Measurements from ENCODE around the gene GOLGA5. TPM values are rescaled to one million over a fixed set of nuclear protein-coding genes. Genes with fewer than 3 reads are reported as not detected.
"Not testable (repeated sequence)": the region's sequence is repeated elsewhere in the genome, so short reads cannot be mapped to it uniquely, and the experiment has no call there.

GOLGA5 gene
- total RNA-seq, 1 donor from 2014 or later, result 17.5 TPM

DNA sequence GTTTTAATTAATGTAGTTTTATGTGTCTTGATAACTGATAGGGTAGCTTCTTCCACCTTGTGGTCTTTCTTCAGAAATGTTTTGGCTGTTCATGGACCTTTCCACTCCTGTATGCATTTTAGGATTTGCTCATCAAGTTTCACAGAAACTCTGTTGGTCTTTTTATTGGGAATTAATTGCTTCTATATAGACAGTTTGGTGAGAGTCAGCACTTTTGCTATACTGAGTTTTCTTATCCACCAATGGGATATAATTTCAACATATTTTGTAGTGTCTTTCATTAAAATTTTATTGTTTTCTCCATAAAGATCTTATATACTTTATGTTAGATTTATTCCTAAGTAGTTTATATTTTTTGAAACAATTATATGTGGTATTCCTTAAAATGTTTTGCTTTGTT, 7.8 kb downstream of the GOLGA5 start:
- intact Hi-C loops (cut with DNase I), result no loop called here
- no peak for DNase-seq
- ATAC-seq (ENCODE audit: poor library complexity), result no peak

DNA sequence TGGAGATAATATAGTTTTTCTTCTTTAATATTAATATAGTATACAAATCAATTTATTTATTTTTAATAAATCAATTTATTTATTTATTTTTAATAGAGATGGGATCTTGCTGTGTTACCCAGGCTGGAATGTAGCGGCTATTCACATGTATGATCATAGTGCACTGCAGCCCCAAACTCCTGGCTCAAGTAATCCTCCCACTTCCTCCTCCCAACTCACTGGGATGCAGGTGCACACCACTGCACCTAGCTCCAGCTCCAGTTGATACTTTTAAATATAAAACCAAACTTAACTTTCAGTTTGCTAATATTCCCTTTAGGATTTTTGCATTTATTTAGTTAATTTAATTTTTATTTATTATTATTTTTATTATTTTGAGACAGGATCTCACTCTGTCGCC, 8.6 kb downstream of the GOLGA5 start:
- ATAC-seq (ENCODE audit: poor library complexity) (no peak), DNase-seq (no peak)
- intact Hi-C loops (cut with DNase I), result no loop called here

DNA sequence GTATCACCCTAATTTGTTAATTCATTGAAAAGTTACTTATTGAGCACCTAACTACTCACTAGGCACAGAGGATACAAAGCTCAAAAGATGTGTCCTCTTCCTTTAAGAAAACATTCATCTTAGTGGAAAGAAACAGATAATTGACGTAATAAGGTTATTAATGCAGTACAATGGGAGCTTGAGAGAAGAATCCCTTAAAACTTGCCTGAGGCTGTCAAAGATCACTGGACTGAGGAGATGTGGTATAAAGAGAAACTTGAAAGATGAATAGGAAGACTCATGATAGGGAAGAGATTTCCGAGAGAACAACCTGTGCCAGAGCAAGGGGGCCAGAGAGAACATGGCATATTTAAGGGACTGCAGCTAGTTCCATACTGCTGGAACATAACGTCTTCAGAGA, 19.1 kb downstream of the GOLGA5 start:
- ATAC-seq (ENCODE audit: poor library complexity) (no peak), DNase-seq (no peak)

DNA sequence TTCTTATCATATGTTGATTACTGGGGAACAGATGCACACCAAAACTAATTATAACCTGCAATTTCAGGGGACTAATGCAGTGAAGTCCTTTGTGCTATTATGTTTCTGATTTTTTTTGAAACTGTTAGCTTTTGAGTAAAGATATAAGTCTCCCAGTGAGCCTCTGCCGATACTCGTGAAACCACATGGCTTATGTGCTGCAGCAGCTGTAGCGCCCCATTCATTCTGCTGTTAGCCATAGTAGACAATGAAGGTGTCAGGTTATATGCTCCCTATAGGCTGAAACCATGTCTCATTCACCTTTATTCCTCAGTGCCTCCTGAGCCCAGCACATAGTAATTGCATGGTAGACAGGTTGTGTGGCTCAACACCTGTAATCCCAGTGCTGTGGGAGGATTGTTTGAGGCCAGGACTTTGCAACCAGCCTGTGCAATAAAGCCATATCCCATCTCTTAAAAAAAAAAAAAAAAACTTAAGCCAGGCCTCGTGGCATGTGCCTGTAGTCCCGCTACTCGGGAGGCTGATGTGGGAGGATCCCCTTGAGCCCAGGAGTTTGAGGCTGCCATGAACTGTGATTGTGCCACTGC, 25.0 kb downstream of the GOLGA5 start:
- DNase-seq (no peak), ATAC-seq (ENCODE audit: poor library complexity) (no peak)
- intact Hi-C loops (cut with DNase I), result no loop called here

More for the DNA sequence above, 19.1 kb downstream of the GOLGA5 start:
- intact Hi-C loops (cut with DNase I), result no loop called here

DNA sequence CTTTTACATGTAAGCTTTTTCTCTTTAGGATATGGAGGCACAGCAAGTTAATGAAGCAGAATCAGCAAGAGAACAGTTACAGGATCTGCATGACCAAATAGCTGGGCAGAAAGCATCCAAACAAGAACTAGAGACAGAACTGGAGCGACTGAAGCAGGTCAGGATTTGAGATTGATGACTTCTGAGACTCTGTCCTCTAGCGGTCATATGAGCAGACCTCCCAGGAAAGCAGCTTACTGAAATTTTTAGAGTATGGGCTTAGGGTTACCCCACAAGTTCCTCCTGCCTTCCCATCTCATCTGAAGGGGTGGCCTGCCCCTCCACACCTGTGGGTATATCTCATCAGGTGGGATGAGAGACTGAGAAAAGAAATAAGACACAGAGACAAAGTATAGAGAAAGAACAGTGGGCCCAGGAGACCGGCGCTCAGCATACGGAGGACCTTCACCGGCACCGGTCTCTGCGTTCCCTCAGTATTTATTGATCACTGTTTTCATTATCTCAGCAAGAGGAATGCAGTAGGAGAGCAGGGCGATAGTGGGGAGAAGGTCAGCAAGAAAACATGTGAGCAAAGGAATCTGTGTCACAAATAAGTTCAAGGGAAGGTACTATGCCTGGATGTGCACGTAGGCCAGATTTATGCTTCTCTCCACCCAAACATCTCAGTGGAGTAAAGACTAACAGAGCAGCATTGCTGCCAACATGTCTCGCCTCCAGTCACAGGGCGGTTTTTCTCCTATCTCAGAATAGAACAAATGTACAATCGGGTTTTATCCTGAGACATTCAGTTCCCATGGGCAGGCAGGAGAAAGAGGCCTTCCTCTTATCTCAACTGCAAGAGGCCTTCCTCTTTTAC, 25.8 kb downstream of the GOLGA5 start:
- ATAC-seq (ENCODE audit: poor library complexity); intact Hi-C loops (cut with DNase I); DNase-seq: not testable (repeated sequence)

DNA sequence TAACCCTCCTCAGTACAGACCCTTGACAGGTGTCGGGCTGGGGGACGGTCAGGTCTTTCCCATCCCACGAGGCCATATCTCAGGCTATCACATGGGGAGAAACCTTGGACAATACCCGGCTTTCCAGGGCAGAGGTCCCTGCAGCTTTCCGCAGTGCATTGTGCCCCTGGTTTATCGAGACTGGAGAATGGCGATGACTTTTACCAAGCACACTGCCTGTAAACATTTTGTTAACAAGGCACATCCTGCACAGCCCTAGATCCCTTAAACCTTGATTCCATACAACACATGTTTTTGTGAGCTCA, 26.4 kb downstream of the GOLGA5 start:
- ATAC-seq (ENCODE audit: poor library complexity); intact Hi-C loops (cut with DNase I); DNase-seq: not testable (repeated sequence)

DNA sequence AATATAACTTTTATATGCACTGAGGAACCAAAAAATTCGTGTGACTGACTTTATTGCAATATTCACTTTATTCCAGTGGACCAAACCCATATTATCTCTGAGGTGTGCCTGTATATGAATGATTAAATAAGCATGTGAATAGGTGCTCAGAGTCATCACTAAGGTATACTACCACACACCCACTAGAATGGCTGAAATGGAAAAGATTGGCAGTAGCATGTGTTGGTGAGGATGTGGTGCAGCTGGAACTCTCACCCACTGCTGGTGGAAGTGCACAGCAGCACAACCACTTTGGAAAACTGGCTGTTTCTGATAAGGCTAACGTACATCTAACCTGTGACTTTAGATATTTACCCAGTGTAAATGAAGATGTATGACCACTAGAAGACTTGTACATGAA, 36.8 kb downstream of the GOLGA5 start:
- intact Hi-C loops (cut with DNase I), result no loop called here
- ATAC-seq (ENCODE audit: poor library complexity), result no peak
- DNase-seq, result no peak

DNA sequence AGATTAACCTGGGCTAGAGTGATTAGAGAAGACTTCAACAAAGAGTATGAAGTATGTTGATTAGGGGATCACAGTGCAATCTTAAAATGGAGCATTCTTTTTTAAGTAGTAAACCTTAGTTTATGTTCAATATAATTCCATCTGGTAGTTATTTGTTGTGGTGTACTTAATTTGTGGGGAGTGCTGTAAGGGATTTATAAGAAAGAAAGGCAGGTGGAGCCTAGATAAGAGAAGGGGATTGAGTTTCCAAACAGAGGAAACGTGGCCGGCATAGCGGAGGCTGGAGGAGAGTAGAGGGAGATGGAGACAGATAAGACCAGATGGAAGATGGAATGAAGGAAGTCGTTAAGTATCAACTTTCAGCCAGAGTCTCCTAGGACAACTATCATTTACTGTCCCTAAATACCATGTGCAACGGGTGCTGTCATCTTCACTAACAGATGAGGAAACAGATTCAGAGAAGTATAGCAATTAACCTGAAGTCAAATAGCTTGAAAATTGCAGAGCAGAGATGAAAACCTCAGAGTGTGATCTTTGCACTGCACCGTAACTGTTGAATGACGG, 38.1 kb downstream of the GOLGA5 start:
- no peak for ATAC-seq (ENCODE audit: poor library complexity)
- intact Hi-C loops (cut with DNase I), result no loop called here
- no peak for DNase-seq

DNA sequence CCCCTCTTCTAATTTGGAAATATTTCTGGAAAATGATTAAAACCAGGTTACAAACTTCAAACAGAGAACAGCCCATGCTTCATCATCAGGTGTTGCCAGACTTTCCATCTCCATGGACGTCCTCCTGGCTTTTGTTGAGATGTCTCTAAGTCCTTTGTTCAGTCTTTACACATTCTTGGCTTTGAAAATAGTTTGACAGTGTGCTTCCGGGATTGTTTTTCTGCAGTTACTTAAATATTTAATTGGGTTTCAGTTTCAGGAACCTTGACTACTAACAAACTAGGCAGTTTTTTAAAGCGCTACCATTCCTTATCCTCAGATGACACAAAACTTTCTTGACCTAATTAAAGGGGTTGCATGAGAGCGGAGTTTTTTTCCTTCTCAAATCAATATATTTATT, 47.8 kb downstream of the GOLGA5 start:
- intact Hi-C loops (cut with DNase I), result no loop called here
- ATAC-seq (ENCODE audit: poor library complexity), result no peak
- no peak for DNase-seq

DNA sequence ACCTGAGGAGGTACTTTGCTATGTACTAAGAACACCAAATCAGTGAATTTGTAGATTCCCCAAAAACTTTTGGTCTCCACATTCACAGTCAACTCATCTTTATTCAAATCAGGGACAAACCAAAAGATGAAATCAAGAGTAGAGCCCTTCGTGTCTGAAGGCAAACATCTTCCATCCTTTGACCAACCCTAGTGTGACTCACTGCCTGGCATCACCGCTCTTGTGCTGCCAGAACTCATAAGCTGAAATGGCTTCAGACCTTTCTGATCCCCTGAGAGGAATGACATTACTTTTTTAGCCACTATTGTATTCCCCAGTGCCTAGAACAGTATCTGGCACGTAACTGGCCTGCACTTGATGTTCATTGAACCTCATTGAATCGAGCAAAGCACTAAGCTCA, 50.1 kb downstream of the GOLGA5 start:
- ATAC-seq (ENCODE audit: poor library complexity) (no peak), DNase-seq (no peak)
- intact Hi-C loops (cut with DNase I), result no loop called here

DNA sequence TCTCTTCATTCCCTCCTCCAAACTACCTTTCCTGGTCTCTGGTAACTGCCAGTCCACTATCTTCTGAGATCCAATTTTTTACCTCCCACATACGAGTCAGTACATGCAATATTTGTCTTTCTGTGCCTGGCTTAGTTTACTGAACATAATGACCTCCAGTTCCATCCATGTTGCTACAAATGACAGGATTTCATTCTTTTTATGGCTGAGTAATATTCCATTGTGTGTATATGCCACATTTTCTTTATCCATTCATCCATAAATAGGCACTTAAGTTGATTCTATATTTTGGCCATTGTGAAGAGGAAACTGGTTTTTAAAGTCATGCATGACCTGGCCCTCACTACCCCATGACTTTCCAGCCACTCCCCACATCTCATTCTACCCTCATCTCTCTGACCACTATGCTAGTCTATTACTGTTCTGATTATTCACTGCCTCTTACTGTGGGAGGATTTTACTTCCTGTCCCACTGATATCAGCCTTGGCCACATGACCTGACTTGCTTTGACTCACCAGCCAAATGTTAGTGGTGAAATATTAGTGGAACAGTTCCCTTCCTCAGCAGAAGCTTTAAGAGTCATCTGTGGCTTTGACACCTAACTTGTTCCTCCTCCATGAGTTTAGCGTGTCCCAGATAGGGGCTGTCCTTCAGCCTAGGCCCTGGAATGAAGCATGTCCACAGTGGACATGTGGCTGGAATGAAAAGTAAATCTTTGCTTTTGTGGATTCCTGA, 52.2 kb downstream of the GOLGA5 start:
- ATAC-seq (ENCODE audit: poor library complexity) (peak; percentile 77), DNase-seq (no peak)
- intact Hi-C loops (cut with DNase I), result no loop called here

DNA sequence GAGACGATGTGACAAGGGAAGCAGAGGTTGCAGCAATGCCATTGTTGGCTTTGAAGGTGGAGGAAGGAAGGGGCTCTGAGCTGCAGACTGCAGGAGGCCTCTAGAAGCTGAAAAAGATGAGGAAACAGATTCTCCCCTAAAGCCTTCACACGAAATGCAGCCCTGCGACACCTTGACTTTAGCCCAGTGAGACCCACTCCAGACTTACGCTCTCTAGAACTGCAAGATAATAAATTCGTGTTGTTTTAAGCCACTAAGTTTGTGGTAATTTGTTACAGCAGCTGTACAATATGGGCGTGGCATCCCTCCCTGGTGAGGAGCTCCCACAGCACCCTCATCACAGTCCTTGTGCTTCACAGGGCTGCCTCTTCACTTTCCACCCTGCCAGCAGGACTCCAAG, 53.2 kb downstream of the GOLGA5 start:
- DNase-seq (no peak), ATAC-seq (ENCODE audit: poor library complexity) (peak; percentile 20)
- intact Hi-C loops (cut with DNase I), result no loop called here

DNA sequence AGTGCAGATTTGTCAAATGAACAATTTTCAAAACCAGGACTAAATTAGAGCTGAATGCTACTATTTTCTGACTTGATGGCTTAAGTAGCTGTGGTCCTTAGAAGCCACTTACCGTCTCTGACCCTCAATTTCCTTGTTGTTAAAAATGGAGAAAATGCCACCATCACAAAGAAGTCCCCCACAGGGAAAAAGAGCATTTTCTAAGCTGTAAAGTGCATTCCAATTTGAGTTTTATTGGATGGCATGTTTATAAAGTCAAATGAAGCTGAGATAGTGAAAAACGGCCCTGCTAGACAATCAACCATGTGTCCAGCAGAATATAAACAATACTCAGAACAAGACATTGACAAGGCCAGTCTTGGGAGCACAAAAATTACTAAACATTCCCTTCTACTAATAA, 53.6 kb downstream of the GOLGA5 start:
- intact Hi-C loops (cut with DNase I), result no loop called here
- no peak for DNase-seq

DNA sequence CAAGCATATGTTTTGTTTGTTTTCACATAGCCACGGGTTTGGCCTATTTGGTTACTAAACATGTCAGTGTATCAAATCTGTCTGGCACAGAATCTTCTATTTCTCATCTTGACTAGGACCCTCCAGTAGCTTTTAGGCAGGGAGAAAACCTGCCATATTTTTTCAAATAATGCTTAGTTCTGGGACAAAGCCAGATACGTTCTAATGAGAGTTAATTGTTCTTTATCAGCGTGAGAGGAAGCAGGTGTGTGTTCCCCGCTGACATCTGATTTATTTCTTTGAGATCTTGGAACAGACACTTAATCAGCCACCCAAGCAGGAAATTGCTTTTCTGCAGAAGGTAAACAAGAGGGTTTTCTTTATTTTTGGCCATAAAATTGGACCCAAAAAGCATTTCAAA, 54.8 kb downstream of the GOLGA5 start:
- intact Hi-C loops (cut with DNase I), result no loop called here
- DNase-seq, result no peak
- no peak for ATAC-seq (ENCODE audit: poor library complexity)

More for the DNA sequence above, 53.6 kb downstream of the GOLGA5 start:
- no peak for ATAC-seq (ENCODE audit: poor library complexity)

DNA sequence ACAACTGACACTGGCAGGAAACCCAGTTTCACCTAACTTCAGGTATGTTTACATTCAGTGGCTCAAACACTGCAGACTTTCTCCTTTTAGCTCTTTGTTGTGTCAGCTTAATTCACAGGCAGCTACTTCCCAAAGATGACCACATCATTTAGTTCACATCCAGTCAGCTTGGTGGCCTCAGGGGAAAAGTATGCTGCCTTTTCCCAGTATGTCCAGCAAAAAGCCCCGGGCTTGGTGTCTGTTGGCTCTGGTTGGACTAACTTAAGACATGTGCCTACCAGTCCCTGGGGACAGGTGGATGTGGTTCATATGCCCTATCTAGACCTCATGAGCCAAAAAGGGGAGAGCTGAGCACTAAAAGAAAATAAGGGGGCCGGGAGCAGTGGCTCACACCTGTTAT, 56.4 kb downstream of the GOLGA5 start:
- intact Hi-C loops (cut with DNase I), result no loop called here
- DNase-seq, result no peak

DNA sequence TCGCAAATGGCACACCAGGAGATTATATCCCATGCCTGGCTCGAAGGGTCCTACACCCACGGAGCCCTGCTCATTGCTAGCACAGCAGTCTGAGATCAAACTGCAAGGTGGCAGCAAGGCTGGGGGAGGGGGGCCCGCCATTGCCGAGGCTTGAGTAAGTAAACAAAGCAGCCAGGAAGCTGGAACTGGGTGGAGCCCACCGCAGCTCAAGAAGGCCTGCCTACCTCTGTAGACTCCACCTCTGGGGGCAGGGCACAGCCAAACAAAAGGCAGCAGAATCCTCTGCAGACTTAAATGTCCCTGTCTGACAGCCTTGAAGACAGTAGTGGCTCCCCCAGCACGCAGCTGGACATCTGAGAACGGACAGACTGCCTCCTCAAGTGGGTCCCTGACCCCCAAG, 59.0 kb downstream of the GOLGA5 start:
- ATAC-seq (ENCODE audit: poor library complexity); intact Hi-C loops (cut with DNase I); DNase-seq: not testable (repeated sequence)

More for the DNA sequence above, 56.4 kb downstream of the GOLGA5 start:
- no peak for ATAC-seq (ENCODE audit: poor library complexity)

DNA sequence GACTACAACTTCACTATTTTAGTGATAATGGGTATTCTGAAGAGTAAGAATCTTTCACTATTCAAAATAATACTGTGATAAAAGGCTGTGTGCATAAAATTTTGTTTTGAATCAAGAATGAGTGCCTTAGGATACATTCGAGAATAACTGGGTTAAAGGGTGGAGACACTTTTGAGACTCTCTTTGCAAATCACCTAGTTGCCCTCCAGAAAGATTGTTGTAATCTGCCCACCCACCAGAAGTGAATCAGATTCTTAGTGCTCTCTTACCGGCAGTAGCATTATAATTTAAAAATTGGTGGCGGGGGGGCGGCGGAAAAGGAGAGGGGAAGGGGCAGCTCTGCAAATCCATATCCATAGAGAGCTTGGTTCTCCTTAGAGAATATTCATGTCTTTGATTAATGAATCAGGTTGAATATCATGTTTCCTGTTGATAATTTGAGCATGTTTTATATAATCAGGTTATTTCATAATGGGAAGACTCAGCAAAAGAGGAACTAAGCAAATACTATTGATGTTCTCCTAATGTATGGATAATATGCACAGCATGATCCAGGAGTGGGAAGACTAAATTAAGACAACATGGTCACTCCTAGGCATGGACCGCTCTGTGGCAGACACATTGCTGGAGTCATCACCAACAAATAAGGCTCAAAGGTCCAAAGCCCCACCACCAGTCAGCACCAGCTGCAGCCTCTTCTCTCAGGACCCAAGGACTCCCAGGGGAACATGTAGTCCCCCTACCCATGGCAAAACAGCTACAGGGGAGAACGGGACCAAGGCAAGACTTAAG, 66.1 kb downstream of the GOLGA5 start:
- intact Hi-C loops (cut with DNase I), result no loop called here
- no peak for ATAC-seq (ENCODE audit: poor library complexity)
- DNase-seq, result no peak

DNA sequence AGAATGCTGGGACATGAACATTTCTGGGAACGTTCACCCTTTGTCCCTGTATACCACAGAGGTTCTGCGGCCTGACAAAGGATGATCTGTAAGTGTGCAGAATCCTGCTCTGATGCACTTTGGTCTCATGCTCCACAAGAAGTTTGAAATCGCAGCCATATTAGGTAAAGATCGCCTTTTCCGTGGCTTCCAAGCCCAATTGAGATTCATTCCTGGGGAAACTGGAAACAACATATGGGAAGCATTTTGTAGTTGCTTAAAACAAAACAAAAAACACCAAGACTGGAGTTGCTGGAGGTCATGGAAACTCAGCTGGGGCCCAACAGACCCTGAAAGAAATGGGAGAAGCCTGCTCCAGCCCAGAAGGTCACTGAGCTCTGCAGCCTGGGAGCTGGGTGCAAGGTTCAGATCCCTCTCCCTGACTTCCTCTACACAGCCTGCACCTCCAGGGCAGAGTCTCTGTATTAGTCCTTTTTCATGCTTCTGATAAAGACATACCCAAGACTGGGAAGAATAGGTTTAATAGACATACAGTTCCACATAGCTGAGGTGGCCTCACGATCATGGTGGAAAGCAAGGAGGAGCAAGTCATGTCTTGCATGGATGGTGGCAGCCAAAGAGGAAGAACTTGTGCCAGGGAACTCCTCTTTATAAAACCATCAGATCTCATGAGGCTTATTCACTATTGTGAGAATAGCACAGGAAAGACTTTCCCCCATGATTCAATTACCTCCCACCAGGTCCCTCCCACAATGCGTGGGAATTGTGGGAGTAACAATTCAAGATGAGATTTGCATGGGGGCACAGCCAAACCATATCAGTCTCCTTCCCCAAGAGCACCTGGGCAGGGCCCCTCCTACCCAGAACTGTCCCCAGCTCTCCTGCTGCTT, 68.0 kb downstream of the GOLGA5 start:
- no peak for DNase-seq
- ATAC-seq (ENCODE audit: poor library complexity), result no peak
- intact Hi-C loops (cut with DNase I), result no loop called here

All from Right ventricle myocardium superior (tissue), 1 donor.